HUES6 (cell line): ENCODE data around the gene KIRREL3.

Source experiments
- H3K27ac ChIP-seq: 2 replicates; pipeline ENCODE4 v1.7.0; 2013; ENCODE audit warnings: low read depth, mild to moderate bottlenecking, low read length, inconsistent platforms
- H3K27me3 ChIP-seq: 2 replicates; pipeline ENCODE4 v1.6.1; 2013; ENCODE audit warnings: low read length; ENCODE audit not compliant: control insufficient read depth, insufficient read depth
- H3K36me3 ChIP-seq: 2 replicates; pipeline ENCODE4 v1.6.1; 2013; ENCODE audit warnings: low read length; ENCODE audit not compliant: control insufficient read depth, insufficient read depth
- H3K4me1 ChIP-seq: 2 replicates; pipeline ENCODE4 v1.6.1; 2013; ENCODE audit warnings: low read length; ENCODE audit not compliant: control insufficient read depth, insufficient read depth
- H3K4me3 ChIP-seq: 2 replicates; pipeline ENCODE4 v1.5.1; 2013; ENCODE audit warnings: low read depth, low read length
- H3K9ac ChIP-seq: one replicate; pipeline ENCODE4 v1.6.1; 2013; ENCODE audit warnings: mild to moderate bottlenecking, low read length
- H3K9me3 ChIP-seq: 2 replicates; pipeline ENCODE4 v1.6.1; 2013; ENCODE audit warnings: low read depth, low read length; ENCODE audit not compliant: control insufficient read depth, insufficient read depth

The KIRREL3 gene

GRCh38 chr11:127000291-127000968 is at the start of gene KIRREL3:
Gene KIRREL3, minus strand, starts transcription at chr11:127000770.
- Histone ChIP-seq H3K27me3 (peaks cover 100% of the 10 kb centered on the region), H3K9me3 (no peaks in the 10 kb centered on the region), H3K4me3 (peak within 1 kb of the TSS; percentile 55), H3K27ac (no peak within 1 kb of the TSS), H3K4me1 (peaks cover 27% of the 10 kb centered on the region), H3K36me3 (no peaks in the 10 kb centered on the region), H3K9ac (no peak within 1 kb of the TSS)

GRCh38 chr11:127050186-127050585 is 49.6 kb upstream of the KIRREL3 start:
- Histone ChIP-seq H3K9ac (no peak overlapping the region), H3K4me1 (peaks cover 10% of the 10 kb centered on the region), H3K36me3 (no peaks in the 10 kb centered on the region), H3K27ac (no peak overlapping the region), H3K9me3 (no peaks in the 10 kb centered on the region), H3K4me3 (no peak overlapping the region), H3K27me3 (no peaks in the 10 kb centered on the region)

GRCh38 chr11:127049486-127049885 is 48.9 kb upstream of the KIRREL3 start:
- Histone ChIP-seq H3K36me3 (no peaks in the 10 kb centered on the region), H3K9ac (no peak overlapping the region), H3K9me3 (no peaks in the 10 kb centered on the region), H3K4me1 (peaks cover 10% of the 10 kb centered on the region), H3K27me3 (no peaks in the 10 kb centered on the region), H3K27ac (no peak overlapping the region), H3K4me3 (no peak overlapping the region)

GRCh38 chr11:127044535-127044934 is 44.0 kb upstream of the KIRREL3 start:
- no peaks in the 10 kb centered on the region for H3K9me3 ChIP-seq
- H3K27ac ChIP-seq, result no peak overlapping the region
- H3K4me1 ChIP-seq, result peaks cover under 1% of the 10 kb centered on the region; the same call in 1 of the 2 replicates
- no peaks in the 10 kb centered on the region for H3K36me3 ChIP-seq
- no peaks in the 10 kb centered on the region for H3K27me3 ChIP-seq
- H3K4me3 ChIP-seq, result no peak overlapping the region
- no peak overlapping the region for H3K9ac ChIP-seq

DNA sequence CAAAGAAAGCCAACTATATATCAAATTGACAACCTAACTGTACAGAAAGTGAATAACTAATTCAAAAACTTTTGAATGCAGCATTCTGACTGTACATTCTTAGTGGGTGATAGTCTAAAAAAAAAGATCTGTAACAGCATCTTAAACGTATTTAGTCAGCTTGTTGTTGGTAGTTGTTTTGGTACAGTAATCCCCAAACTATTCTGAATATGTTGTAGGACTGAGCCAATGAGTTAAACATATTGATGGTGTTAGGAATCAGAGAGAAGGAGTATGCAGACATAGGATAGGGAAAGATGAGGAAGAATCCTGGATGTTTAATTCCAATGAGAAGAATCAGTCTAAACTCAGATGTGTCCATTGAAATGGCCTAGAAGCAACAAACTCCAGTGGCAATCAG is 41.9 kb upstream of the KIRREL3 start:
- Histone ChIP-seq H3K27ac (no peak overlapping the region), H3K9me3 (no peaks in the 10 kb centered on the region), H3K27me3 (no peaks in the 10 kb centered on the region), H3K9ac (no peak overlapping the region), H3K4me3 (no peak overlapping the region), H3K4me1 (peaks cover 5% of the 10 kb centered on the region; the same call in 1 of the 2 replicates), H3K36me3 (no peaks in the 10 kb centered on the region)

GRCh38 chr11:127039591-127039990 is 39.0 kb upstream of the KIRREL3 start:
- Histone ChIP-seq H3K27me3 (no peaks in the 10 kb centered on the region), H3K36me3 (no peaks in the 10 kb centered on the region), H3K9ac (no peak overlapping the region), H3K27ac (no peak overlapping the region), H3K4me3 (no peak overlapping the region), H3K9me3 (no peaks in the 10 kb centered on the region), H3K4me1 (peaks cover 9% of the 10 kb centered on the region; the same call in 1 of the 2 replicates)

DNA sequence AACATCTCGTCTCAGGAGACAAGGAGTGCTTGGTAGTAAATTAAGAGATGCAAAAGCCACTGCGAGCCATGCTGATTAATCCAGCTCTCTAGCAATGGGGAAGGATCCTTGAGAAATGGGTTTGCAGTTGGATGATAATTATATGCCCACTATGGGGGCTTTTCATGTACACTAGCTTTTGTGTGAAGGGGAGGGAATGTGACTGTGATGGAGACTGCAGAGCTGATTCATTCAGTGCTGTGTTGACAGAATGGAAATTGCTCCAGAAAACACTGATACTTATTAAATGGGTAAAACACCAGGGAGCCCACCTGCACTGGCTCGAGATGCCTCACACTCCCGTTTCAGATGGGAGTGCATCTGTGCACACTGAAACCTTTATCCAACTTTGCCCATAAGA is 37.0 kb upstream of the KIRREL3 start:
- Histone ChIP-seq H3K27me3 (no peaks in the 10 kb centered on the region), H3K9me3 (no peaks in the 10 kb centered on the region), H3K36me3 (no peaks in the 10 kb centered on the region), H3K4me1 (peaks cover 9% of the 10 kb centered on the region; the same call in 1 of the 2 replicates), H3K4me3 (no peak overlapping the region), H3K9ac (no peak overlapping the region), H3K27ac (no peak overlapping the region)

- Histone ChIP-seq H3K9ac (no peak overlapping the region), H3K4me3 (no peak overlapping the region), H3K27ac (no peak overlapping the region), H3K36me3 (no peaks in the 10 kb centered on the region), H3K27me3 (no peaks in the 10 kb centered on the region), H3K4me1 (peaks cover 9% of the 10 kb centered on the region; the same call in 1 of the 2 replicates), H3K9me3 (no peaks in the 10 kb centered on the region)
Measured at GRCh38 chr11:127037001-127037400, 36.4 kb upstream of the KIRREL3 start.

GRCh38 chr11:127035824-127036223 is 35.3 kb upstream of the KIRREL3 start:
- Histone ChIP-seq H3K27me3 (no peaks in the 10 kb centered on the region), H3K9me3 (no peaks in the 10 kb centered on the region), H3K9ac (no peak overlapping the region), H3K4me3 (no peak overlapping the region), H3K27ac (no peak overlapping the region), H3K36me3 (no peaks in the 10 kb centered on the region), H3K4me1 (peaks cover 9% of the 10 kb centered on the region; the same call in 1 of the 2 replicates)

- Histone ChIP-seq H3K9ac (no peak overlapping the region), H3K4me1 (peaks cover 9% of the 10 kb centered on the region; the same call in 1 of the 2 replicates), H3K27ac (no peak overlapping the region), H3K4me3 (no peak overlapping the region), H3K9me3 (no peaks in the 10 kb centered on the region), H3K36me3 (no peaks in the 10 kb centered on the region), H3K27me3 (no peaks in the 10 kb centered on the region)
Measured at GRCh38 chr11:127034973-127035372, 34.4 kb upstream of the KIRREL3 start.

DNA sequence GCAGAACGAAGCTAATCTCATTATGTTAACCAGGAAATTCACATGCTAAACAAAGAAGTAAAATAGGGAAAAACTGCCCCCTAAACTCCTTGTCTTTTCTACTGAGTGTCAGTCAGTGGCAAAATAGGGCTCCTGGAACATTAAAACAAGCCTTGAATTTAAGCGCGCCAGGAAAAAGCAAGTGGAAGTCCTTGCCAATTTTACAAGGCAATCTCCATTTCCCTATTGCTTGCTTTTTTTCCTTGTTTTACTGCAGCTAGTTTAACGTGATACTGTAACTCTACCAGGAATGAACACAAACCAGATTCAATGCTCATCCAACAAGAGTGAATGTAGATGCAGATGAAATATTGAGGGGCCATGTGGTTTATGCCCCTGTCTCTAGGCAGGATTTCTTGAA is 28.1 kb upstream of the KIRREL3 start:
- Histone ChIP-seq H3K9ac (no peak overlapping the region), H3K4me3 (no peak overlapping the region), H3K4me1 (no peaks in the 10 kb centered on the region), H3K27ac (no peak overlapping the region), H3K9me3 (no peaks in the 10 kb centered on the region), H3K36me3 (no peaks in the 10 kb centered on the region), H3K27me3 (no peaks in the 10 kb centered on the region; the same call in 1 of the 2 replicates)
